IPS-NIHi11 (cell line): ENCODE measurements around the gene ACTN4.

ENCODE experiments used
- DNase-seq: peaks from one replicate; pipeline ENCODE4 v3.0.0; 2012; ENCODE audit warnings: mixed read lengths, low spot score

ACTN4 gene

DNA sequence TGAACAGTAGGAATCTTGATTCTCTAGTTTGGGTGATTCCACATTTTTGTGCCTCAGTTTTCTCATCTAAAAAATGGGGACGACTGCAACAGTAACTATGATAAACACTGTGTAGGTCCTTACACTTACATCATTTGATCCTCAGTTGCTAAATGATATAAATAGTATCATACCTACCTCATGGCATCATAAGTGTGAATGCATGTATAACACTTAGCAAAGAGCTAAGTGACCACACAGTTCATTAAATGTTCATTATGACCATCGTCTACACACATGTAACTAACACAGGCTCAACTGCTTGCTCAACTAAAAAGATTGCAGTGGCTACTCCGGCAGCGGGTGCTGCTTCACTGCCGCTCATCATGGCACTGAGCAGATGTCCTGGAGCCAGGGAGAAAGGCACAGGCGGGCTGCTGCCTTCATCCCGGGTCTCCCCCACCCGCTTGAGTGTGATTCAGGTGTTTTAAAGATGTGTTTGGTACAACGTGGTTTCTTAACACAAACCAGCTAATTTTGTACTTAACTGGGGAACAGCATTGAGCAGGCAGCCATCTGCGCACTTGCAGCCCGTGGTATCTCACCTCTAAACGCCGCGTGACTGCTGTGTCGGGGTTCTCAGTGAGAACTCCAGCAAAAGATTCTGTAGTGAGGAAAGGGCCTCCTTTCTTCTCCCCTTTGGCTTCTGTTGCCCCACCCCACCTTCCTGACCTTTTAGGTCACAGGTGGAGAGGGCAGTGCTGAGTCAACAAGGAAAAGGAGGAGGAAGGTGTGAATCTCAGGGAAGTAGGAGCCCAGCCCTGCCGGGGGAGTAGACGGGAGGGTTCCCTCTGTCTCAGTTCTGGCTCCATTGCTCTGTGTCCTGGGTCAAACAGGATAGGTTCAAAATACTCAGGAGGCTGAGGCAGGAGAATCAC is 11.7 kb upstream of the ACTN4 start:
- no peak for DNase-seq

DNA sequence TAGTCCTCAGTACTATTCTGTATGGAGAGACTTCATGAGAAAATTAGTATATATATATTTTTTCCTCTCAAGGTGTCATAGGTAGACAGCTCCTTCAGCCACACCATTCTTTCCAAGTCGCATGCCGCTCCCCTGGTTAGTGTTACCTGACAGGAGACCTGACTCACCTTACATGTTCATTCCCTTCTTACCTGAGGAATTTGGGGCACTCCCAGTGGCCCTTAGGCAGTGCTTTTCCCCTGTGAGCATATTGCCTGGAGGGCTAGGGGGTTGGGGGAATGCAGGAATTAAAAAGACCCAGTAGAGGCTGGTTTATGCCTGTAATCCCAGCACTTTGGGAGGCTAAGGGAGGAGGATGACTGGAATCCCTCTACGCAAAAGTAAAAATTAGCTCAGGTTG is 9.0 kb upstream of the ACTN4 start:
- no peak for DNase-seq

DNA sequence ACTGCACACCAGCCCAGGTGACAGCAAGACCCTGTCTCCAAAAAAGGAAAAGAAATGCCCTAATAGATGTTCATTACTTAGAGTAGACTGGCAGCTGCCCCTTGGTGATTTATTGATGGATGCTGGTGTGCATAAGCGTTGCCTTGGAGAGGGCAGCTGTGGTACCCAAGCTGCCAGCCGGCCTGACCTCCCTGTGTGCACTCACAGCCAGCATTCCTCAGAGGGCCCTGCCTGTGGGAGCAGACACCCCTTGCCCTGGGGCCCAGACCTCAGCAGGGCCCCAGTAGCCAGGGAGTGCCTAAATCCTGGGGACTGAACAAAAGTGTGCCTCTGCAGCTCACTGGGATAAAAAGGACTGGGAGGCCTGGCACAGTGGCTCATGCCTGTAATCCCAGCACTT is 7.8 kb upstream of the ACTN4 start:
- DNase-seq: no peak

DNA sequence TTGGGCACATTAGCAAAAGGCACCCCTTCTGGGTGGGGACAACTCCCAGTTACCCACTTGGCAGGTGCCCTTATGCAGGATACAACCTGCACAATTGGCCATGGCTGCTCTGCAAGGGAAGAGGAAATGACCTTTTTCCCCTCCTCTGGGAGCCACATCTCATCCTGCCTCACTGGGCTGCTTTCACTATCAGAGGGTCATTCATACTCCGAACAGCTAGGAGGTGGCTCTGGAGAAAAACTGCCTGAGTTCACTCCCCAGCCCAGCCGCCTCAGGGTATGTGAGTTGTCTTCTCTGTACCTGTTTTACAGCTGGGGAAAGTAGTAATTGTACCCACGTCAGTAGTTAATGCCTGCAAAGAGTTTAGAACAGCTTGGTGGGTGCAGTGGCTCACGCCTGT is 7.1 kb upstream of the ACTN4 start:
- no peak for DNase-seq

GRCh38 chr19:38642176-38642575 is 5.3 kb upstream of the ACTN4 start:
- no peak for DNase-seq

DNA sequence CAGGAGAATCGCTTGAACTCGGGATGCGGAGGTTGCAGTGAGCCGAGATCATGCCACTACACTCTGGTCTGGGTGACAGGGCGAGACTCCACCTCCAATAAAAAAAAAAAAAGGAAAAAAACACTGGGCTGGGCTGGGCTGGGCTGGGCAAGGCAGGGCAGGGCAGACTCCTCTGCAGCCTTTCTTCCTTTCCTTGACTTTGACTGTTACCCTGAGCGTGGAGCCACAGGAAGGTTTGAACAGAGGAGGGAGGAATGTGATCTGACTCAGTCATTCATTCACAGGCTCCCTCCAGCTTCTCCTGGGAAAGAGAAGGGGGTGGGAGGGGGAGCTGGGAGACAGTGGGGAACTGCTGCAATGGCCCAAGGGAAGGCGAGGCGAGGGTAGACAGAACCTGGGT is 2.7 kb upstream of the ACTN4 start:
- DNase-seq: no peak

DNA sequence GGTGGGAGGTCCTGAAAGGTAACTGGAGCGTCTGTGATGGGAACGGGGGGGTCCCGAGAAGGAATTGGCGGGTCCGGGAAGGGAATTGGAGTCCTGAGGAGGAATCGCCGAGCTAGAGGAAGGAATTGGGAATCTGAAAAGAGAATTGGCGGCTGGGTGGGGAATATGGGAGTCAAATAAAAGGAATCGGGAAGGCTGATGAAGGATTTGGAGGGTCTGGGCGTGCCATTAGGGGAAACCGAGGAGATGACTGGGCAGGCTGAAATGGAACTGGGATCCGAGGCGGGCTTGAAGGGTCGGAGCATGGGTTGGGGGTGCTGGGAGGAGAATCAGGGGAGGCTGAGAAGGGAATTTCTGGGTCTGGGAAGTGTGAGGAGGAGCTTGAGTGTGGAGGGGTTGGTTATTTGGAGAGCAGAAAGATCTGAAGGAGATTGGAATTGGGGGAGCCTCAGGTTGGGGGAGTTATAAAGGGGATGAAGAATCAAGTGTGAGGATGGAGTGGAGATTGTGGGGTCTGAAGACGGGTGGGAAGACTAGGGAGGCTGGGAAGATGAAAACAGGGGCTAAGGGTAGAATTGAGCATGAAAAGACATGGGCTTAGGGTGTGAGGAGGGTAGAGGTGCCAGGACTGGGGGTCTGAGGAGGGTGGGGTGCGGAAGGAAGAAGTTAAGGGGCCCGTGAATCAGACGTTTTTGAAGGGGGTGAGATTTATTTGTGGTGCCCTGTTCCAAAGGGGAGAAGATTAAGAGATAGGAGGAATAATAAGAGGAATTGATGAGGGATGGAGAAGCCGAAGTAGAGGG is 718 bp downstream of the ACTN4 start:
- DNase-seq: no peak

GRCh38 chr19:38648769-38649304 is 1.4 kb downstream of the ACTN4 start:
- no peak for DNase-seq

DNA sequence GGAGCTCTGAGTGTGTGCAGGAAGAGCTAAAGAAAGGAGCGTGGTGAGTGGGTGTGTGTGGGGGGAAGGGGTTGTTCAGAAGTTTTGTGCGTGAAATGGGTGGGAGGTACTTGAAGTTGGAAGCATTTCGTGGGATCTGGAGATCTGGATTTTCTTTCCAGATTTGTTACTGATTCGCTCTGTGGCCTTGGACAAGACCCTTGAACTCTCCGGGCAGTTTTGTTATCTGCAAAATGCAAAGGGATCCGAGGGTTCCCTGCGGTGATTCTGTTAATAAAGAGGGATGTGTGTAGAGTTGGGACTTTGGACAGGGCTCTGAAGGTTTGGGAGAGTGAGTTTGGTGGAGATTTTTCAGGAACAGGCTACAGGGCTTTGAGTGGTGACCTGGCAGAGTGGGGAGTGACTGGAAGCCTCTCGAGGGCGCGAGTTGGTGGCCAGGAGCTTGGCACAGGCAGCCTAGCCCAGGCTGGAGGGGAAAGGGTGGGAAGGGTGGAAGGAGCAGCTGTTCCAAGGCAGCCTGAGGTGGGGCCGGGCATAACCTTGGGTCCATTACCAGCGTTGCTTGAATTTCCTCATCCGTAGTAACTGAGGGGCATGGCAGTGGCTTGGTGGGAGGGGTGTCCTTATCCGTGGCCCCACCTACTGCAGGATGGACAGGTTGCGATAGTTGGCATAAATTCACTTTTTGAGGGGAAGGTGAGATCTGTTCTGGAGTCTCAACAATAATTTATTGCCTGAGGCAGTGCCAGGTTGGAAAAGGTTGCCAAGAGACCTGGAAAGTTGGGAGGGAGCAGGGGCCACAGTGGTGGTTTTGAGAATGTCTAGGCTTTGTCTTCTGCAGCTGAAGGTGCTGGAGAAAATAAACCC is 2.1 kb downstream of the ACTN4 start:
- no peak for DNase-seq

GRCh38 chr19:38650172-38650775 is 2.8 kb downstream of the ACTN4 start:
- no peak for DNase-seq

DNA sequence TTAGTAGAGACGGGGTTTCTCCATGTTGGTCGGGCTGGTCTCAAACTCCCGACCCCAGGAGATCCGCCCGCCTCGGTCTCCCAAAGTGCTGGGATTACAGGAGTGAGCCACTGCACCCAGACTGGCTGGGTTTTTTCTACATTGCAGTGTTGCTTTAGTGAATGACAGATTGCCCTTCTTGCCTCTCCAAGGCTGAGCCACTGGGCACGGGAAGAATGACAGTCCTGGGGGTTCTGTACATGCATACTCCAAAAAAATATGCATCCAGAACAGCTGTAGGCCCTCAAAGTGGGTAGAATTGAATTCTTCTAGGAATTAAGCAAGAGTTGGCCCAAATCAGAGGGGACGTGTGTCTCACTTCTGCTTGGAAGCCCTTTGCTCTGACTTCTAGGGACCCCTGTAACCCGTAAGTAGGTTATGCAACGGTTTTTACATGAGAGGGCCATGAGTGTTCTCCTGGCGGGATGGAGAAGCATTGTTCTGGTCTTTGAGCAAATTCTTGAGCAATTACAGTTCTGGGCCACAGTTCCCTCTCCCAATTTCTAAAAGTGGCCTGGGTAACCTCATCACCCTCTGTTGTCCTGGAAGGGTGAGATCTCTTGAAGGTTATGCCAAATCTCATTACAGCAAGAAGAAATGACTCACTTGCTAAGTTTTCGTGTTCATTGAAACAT is 3.6 kb downstream of the ACTN4 start:
- DNase-seq: no peak

GRCh38 chr19:38653028-38653571 is 5.7 kb downstream of the ACTN4 start:
- DNase-seq: no peak

DNA sequence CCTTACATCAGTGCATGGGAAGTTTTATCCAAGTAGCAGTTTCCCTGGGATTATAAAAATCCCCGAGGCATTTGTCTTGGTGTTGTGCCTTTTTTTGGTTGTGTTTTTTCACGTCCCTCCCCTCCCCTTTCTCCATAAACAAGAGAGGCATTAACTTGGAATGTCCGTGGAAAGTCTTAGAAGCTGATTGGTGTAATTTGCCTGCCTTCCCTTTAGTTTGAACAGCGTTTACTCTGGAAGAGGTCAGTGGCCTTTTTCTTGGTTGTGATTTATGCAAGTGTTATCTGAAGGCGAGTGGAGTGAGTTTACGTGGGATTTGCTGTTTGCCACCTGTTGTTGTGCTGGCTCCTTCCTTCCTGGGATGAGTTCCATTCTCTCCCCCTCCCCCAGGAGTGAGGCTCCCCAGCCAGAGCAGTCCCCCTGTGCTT is 7.2 kb downstream of the ACTN4 start:
- DNase-seq: no peak

- no peak for DNase-seq
Measured at GRCh38 chr19:38655148-38655824, 7.8 kb downstream of the ACTN4 start.

- DNase-seq: no peak
Measured at GRCh38 chr19:38656171-38656981, 8.9 kb downstream of the ACTN4 start.

- DNase-seq: no peak
Measured at GRCh38 chr19:38657633-38658222, 10.3 kb downstream of the ACTN4 start.

GRCh38 chr19:38658462-38659306 is 11.2 kb downstream of the ACTN4 start:
- no peak for DNase-seq

- DNase-seq: no peak
Measured at GRCh38 chr19:38660724-38661123, 13.3 kb downstream of the ACTN4 start.
